HG03439 (cell line): ENCODE results near the gene NFKB1.

Experiments used
- ATAC-seq: cut with Tn5 transposase; IDR thresholded peaks from one replicate; pipeline ENCODE4 v1.9.1; 2021; ENCODE audit warnings: mild to moderate bottlenecking, moderate library complexity; ENCODE audit not compliant: unreplicated experiment

Gene NFKB1

GRCh38 chr4:102530986-102531385 is 29.8 kb downstream of the NFKB1 start:
- no peak for ATAC-seq

- no peak for ATAC-seq
Observed at GRCh38 chr4:102531462-102531861, 30.3 kb downstream of the NFKB1 start.

- no peak for ATAC-seq
Observed at GRCh38 chr4:102533348-102533747, 32.2 kb downstream of the NFKB1 start.

GRCh38 chr4:102533904-102534303 is 32.7 kb downstream of the NFKB1 start:
- ATAC-seq: no peak

GRCh38 chr4:102534845-102535244 is 33.7 kb downstream of the NFKB1 start:
- no peak for ATAC-seq

- ATAC-seq: peak; percentile 67
Observed at GRCh38 chr4:102535398-102536082, 34.4 kb downstream of the NFKB1 start.

GRCh38 chr4:102536768-102537167 is 35.6 kb downstream of the NFKB1 start:
- no peak for ATAC-seq

- no peak for ATAC-seq
Observed at GRCh38 chr4:102537269-102537668, 36.1 kb downstream of the NFKB1 start.

GRCh38 chr4:102541697-102542096 is 40.5 kb downstream of the NFKB1 start:
- no peak for ATAC-seq

- peak; percentile 90 for ATAC-seq
Observed at GRCh38 chr4:102543030-102543928, 42.1 kb downstream of the NFKB1 start.

- ATAC-seq: no peak
Observed at GRCh38 chr4:102546635-102547034, 45.5 kb downstream of the NFKB1 start.

GRCh38 chr4:102547973-102548372 is 46.8 kb downstream of the NFKB1 start:
- ATAC-seq: no peak

- peak; percentile 45 for ATAC-seq
Observed at GRCh38 chr4:102551958-102552565, 50.9 kb downstream of the NFKB1 start.

GRCh38 chr4:102552781-102553180 is 51.6 kb downstream of the NFKB1 start:
- ATAC-seq: no peak

- ATAC-seq: no peak
Observed at GRCh38 chr4:102553982-102554381, 52.8 kb downstream of the NFKB1 start.

GRCh38 chr4:102554482-102554881 is 53.3 kb downstream of the NFKB1 start:
- ATAC-seq: no peak

GRCh38 chr4:102554992-102555391 is 53.8 kb downstream of the NFKB1 start:
- no peak for ATAC-seq

GRCh38 chr4:102557636-102558035 is 56.5 kb downstream of the NFKB1 start:
- no peak for ATAC-seq

GRCh38 chr4:102560115-102560514 is 59.0 kb downstream of the NFKB1 start:
- ATAC-seq: no peak

- ATAC-seq: no peak
Observed at GRCh38 chr4:102560571-102561341, 59.6 kb downstream of the NFKB1 start.

- no peak for ATAC-seq
Observed at GRCh38 chr4:102563000-102563399, 61.8 kb downstream of the NFKB1 start.
